ENCODE measurements around the gene NTRK2.

DNA sequence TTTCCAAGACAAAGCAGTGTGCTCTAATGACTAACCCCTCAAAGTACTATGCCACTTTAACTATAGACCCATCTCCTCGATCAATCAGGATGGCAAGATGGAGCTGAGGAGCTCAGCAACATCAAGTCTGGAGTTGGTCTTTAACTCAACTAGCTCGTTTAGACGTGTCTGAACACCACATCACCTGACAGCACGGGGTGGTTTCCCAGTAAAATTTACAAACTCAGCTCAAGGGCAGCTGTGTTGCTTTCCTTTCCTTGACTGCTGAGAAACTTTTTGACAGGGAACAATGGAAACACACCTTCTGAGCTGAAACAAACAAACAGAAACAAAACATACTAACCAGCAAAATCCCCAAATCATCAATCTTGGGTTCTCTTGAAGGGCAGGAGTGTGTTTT is 202.5 kb downstream of the NTRK2 start:
- TF ChIP-seq CTCF (conservative IDR thresholded peaks at IDR 0.05; ENCODE audit: low read depth, low read length) = no peak
- TF ChIP-seq EZH2 (IDR thresholded peaks at IDR 0.05; ENCODE audit: borderline replicate concordance, low read depth, low read length, poor library complexity, severe bottlenecking) = no peak

Data from A673 (cell line).